Mesothelial cell of epicardium (in vitro differentiated cells): Measurements from ENCODE around the gene MFSD6. TPM values are rescaled to one million over a fixed set of nuclear protein-coding genes. Genes with fewer than 3 reads are reported as not detected.

Source experiments
- DNase-seq, 2 experiments: peaks; one replicate each; pipeline ENCODE4 v3.0.0; 2021; ENCODE audit warnings: low spot score in 2 of 2; ENCODE audit not compliant: unreplicated experiment in 2 of 2
- H3K27ac Mint-ChIP-seq: 2 replicates; pipeline ENCODE4 v1.8.0; 2021; ENCODE audit warnings: mixed read lengths
- H3K27me3 Mint-ChIP-seq: 2 replicates; pipeline ENCODE4 v1.8.0; 2021; ENCODE audit warnings: low read depth, mixed read lengths
- H3K36me3 Mint-ChIP-seq: 2 replicates; pipeline ENCODE4 v1.8.0; 2021; ENCODE audit warnings: mixed read lengths
- H3K4me1 Mint-ChIP-seq: 2 replicates; pipeline ENCODE4 v1.8.0; 2021; ENCODE audit warnings: mixed read lengths
- H3K4me3 Mint-ChIP-seq: 2 replicates; pipeline ENCODE4 v1.8.0; 2021; ENCODE audit warnings: mild to moderate bottlenecking, moderate library complexity, mixed read lengths
- H3K9me3 Mint-ChIP-seq: 2 replicates; pipeline ENCODE4 v1.8.0; 2021; ENCODE audit warnings: mixed read lengths
- total RNA-seq: library from RNA; stranded (reverse); gene quantifications from 3 replicates; pipeline ENCODE4 v1.2.1, GENCODE V29; 2021
- TF ChIP-seq, protein P1 (sequence below): fragments of 200-600 bp; sonication (generic); IDR thresholded peaks from one replicate; pipeline ENCODE4 v1.5.0; 2021; ENCODE audit warnings: antibody characterized with exemption; ENCODE audit not compliant: unreplicated experiment

The MFSD6 gene
- total RNA-seq, 1 donor from 2014 or later: 11.7 TPM

DNA sequence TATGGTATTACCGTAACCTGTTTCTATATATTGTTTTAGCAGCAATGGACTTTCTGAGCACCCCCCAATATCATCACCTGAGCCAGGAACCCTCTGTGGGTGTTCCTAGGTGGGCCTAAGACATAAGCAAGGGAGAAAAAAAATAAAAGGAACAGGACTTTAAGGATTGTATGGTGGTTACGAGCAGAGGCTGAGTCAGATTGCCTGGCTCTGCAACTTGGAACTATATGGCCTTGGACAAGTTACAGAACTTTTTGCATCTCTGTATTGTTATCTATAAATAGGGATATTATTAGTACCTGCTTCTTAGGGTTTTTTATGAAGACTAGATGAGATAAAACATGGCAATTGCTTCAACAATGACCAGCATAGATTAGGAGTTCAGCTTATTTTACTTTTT is 34.9 kb downstream of the MFSD6 start:
- peaks cover 8% of the 10 kb centered on the region for H3K36me3 Mint-ChIP-seq

DNA sequence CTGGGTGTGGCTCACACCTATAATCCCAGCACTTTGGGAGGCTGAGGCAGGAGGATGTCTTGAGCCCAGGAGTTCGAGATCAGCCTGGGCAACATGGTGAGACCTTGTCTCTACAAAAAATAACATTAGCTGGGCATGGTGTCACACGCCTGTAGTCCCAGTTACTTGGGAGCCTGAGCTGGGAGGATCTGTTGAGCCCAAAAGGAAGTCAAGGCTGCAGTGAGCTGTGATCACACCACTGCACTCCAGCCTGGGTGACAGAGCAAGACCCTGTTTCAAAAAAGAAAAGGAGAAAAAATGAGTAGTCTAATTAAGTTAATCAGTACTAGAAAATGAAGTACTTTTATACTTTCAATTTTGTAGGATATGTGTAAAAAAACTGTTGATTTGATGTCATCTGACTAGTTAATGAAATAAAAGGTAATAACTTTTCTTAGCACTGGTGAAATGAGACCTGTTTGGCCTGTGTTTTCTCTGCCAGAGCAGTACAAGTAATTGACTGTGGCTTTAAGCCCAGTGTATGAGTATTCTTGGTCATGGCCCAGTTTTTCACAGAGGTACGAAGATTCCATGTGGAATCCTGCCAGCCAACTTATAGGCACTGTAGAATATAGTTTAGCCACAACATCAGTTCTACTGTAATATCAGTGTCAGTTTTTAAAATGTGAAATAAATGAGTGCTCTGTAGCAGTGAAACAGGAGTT is 35.8 kb downstream of the MFSD6 start:
- Mint-ChIP-seq H3K4me1 (peaks cover 19% of the 10 kb centered on the region), H3K9me3 (no peaks in the 10 kb centered on the region), H3K36me3 (peaks cover 3% of the 10 kb centered on the region), H3K4me3 (no peak overlapping the region), H3K27ac (no peak overlapping the region), H3K27me3 (no peaks in the 10 kb centered on the region)
- DNase-seq: no peak
- TF ChIP-seq, protein P1, sequence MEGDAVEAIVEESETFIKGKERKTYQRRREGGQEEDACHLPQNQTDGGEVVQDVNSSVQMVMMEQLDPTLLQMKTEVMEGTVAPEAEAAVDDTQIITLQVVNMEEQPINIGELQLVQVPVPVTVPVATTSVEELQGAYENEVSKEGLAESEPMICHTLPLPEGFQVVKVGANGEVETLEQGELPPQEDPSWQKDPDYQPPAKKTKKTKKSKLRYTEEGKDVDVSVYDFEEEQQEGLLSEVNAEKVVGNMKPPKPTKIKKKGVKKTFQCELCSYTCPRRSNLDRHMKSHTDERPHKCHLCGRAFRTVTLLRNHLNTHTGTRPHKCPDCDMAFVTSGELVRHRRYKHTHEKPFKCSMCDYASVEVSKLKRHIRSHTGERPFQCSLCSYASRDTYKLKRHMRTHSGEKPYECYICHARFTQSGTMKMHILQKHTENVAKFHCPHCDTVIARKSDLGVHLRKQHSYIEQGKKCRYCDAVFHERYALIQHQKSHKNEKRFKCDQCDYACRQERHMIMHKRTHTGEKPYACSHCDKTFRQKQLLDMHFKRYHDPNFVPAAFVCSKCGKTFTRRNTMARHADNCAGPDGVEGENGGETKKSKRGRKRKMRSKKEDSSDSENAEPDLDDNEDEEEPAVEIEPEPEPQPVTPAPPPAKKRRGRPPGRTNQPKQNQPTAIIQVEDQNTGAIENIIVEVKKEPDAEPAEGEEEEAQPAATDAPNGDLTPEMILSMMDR: no peak

More for the DNA sequence above, 34.9 kb downstream of the MFSD6 start:
- DNase-seq: no peak
- TF ChIP-seq, protein P1: no peak
- H3K4me3 Mint-ChIP-seq: no peak overlapping the region
- peaks cover 19% of the 10 kb centered on the region for H3K4me1 Mint-ChIP-seq
- no peak overlapping the region for H3K27ac Mint-ChIP-seq
- no peaks in the 10 kb centered on the region for H3K27me3 Mint-ChIP-seq
- no peaks in the 10 kb centered on the region for H3K9me3 Mint-ChIP-seq

DNA sequence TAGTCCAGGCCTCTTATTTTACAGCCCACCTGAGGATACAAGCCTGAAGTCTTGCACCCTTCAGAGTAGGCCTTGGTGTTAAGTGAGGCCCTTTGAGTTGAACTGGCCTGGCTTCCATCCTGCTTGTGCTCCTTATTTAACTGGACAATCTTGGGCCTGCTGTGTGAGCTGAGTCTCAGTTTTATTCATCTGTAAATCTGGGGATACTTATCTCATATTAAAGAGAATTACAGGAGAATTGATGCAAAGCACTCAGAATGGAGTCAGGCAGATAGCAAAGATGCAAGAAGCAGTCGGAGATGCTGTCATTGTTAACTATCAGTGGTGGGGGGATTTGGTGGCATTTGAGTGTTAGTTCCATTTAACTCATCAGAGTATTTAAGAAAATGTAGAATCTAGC is 36.8 kb downstream of the MFSD6 start:
- Mint-ChIP-seq H3K27ac (no peak overlapping the region), H3K27me3 (no peaks in the 10 kb centered on the region), H3K4me1 (peaks cover 19% of the 10 kb centered on the region), H3K4me3 (no peak overlapping the region), H3K9me3 (no peaks in the 10 kb centered on the region), H3K36me3 (no peaks in the 10 kb centered on the region)
- DNase-seq: no peak
- TF ChIP-seq, protein P1: no peak

DNA sequence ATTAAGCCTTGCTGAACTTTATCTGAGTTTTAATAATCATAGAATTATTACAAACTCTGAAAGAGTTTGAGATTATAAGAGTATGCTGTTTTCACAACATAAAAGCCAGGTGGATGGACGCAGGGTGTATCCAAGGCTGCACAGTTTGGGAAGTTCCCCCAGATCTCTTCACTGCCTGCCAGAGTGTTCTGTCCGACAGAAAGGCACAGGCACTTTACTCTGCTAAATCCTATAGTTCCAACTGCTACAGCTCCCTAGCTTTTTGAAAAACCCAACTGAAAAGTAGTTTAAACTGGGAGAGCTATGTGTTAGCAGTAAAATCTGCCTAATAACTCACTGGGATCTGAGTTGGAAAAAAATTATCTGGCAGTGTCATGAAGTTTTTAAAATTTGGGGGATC is 38.0 kb downstream of the MFSD6 start:
- Mint-ChIP-seq H3K27me3 (no peaks in the 10 kb centered on the region), H3K4me1 (peaks cover 19% of the 10 kb centered on the region), H3K9me3 (no peaks in the 10 kb centered on the region), H3K4me3 (no peak overlapping the region), H3K27ac (no peak overlapping the region), H3K36me3 (no peaks in the 10 kb centered on the region)
- no peak for DNase-seq
- TF ChIP-seq, protein P1: no peak

DNA sequence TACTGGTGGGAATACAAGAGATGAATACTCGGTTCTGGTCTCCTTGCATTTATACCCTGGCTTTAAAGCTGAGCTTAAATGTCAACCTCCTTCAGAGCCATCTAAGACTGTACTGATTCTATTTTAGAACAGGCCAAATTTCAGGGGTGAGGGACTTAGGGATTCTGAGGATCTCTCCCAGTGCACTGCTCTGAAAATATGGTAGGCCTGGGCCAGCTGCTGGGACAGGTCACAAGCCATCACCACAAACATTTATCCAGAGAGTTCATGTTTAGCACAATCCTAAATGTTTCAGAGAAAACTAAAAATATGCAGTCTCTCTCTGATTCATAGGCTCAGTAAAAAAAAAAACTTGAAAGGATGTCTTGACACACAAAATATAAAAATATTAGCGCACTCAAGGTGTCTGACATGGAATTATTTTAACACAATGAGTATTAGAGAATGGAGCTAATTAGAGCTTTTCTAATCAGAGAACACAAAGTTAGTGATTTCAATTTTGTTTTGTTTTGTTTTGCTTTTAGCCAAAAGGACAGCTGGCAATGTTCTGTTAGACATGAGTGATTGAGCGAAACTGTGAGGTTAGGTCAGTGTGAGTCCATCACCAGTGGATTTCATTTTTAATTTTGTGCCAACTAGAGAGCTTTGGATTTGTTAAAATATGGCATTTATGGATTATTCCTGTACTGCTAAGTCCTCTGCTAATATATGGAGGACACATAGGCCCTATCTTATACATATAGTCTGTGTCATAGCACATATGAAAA is 38.8 kb downstream of the MFSD6 start:
- no peaks in the 10 kb centered on the region for H3K9me3 Mint-ChIP-seq
- TF ChIP-seq, protein P1: no peak
- H3K27me3 Mint-ChIP-seq: no peaks in the 10 kb centered on the region
- peak overlapping the region; percentile 38 for H3K27ac Mint-ChIP-seq
- no peak overlapping the region for H3K4me3 Mint-ChIP-seq
- H3K4me1 Mint-ChIP-seq: peaks cover 19% of the 10 kb centered on the region
- no peaks in the 10 kb centered on the region for H3K36me3 Mint-ChIP-seq
- DNase-seq: no peak
